GM06990 (cell line): ENCODE data around the gene PPM1G.

Experiments
- DNase-seq: peaks from one replicate; pipeline ENCODE4 v3.0.0-alpha.2; 2011; ENCODE audit not compliant: insufficient read length; ENCODE audit errors: extremely low read depth
- H3K27me3 ChIP-seq: replicated peaks from 2 replicates; pipeline ENCODE4 v1.6.0; 2011; ENCODE audit warnings: low read length; ENCODE audit not compliant: control insufficient read depth, insufficient read depth
- H3K36me3 ChIP-seq: 2 replicates; pipeline ENCODE4 v1.5.1; 2011; ENCODE audit warnings: low read length; ENCODE audit not compliant: control insufficient read depth, insufficient read depth
- H3K4me3 ChIP-seq: replicated peaks from 2 replicates; pipeline ENCODE4 v1.5.1; 2011; ENCODE audit warnings: low read depth, mild to moderate bottlenecking, control low read depth, low read length
- TF ChIP-seq, protein P1 (sequence below): IDR thresholded peaks from 2 replicates; pipeline ENCODE4 v1.5.1; 2011; ENCODE audit warnings: low read length, control low read depth, mild to moderate bottlenecking, inconsistent platforms; ENCODE audit not compliant: insufficient read depth, poor library complexity, severe bottlenecking

The PPM1G gene

DNA sequence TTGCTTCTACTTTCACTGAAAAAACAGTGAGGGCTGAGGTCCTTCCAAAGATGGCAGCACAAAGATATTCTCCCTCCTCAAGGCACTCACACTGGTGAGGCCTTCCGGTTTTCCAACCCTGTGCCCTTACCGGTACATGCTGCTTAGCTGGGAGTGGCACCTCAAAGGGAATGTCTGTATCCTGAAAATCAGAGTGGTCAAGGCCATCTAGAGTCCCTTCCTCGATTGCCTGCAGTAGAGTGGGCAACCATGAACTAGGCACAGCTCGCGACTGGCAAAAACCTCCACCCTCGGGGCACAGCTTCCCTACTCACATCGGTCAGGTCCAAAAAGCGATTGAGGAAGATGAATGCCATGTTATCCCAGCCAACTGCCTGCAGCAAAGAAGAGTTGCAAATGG lies 36.2 kb upstream of the PPM1G start:
- no peaks in the 10 kb centered on the region for H3K27me3 ChIP-seq
- TF ChIP-seq, protein P1, sequence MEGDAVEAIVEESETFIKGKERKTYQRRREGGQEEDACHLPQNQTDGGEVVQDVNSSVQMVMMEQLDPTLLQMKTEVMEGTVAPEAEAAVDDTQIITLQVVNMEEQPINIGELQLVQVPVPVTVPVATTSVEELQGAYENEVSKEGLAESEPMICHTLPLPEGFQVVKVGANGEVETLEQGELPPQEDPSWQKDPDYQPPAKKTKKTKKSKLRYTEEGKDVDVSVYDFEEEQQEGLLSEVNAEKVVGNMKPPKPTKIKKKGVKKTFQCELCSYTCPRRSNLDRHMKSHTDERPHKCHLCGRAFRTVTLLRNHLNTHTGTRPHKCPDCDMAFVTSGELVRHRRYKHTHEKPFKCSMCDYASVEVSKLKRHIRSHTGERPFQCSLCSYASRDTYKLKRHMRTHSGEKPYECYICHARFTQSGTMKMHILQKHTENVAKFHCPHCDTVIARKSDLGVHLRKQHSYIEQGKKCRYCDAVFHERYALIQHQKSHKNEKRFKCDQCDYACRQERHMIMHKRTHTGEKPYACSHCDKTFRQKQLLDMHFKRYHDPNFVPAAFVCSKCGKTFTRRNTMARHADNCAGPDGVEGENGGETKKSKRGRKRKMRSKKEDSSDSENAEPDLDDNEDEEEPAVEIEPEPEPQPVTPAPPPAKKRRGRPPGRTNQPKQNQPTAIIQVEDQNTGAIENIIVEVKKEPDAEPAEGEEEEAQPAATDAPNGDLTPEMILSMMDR, result no peak
- no peak for DNase-seq
- H3K4me3 ChIP-seq, result no peak overlapping the region
- H3K36me3 ChIP-seq, result peaks cover 26% of the 10 kb centered on the region

DNA sequence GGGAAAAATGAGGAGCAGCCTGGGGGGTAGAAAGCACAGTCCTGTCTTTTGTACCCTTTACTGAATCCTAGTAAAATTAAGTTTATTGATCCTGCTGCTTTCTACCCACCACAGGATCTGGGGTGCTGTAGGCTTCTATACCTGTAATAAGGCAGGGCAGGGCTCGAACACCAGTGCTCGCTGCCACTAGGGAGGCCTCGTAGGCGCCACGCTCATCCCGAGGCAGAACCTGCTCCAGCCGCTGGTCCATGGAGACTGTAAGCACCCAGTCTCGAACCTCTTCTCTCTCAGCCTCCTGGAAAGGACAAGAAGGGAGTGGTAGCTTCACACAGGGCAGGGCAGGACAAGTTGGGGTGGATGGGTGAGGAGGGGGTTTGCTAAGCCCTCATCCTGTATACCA lies 35.8 kb upstream of the PPM1G start:
- Histone ChIP-seq H3K36me3 (peaks cover 30% of the 10 kb centered on the region), H3K4me3 (no peak overlapping the region)
- no peak for DNase-seq

DNA sequence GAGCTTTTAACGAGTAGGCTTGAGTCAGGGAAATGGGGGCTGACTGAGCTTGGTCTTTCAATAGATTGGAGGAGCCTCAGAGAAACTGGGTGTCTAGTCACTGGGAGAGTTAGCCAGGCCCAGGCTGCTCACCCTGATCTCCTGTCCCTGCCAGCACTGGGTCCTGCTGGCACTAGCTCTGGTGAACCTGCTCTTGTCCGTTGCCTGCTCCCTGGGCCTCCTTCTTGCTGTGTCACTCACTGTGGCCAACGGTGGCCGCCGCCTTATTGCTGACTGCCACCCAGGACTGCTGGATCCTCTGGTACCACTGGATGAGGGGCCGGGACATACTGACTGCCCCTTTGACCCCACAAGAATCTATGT lies 33.5 kb upstream of the PPM1G start:
- TF ChIP-seq, protein P1, result no peak
- no peak for DNase-seq
- peaks cover 34% of the 10 kb centered on the region for H3K36me3 ChIP-seq
- no peak overlapping the region for H3K4me3 ChIP-seq
- no peaks in the 10 kb centered on the region for H3K27me3 ChIP-seq

More for the DNA sequence above, 35.8 kb upstream of the PPM1G start:
- TF ChIP-seq, protein P1, result no peak
- no peaks in the 10 kb centered on the region for H3K27me3 ChIP-seq

DNA sequence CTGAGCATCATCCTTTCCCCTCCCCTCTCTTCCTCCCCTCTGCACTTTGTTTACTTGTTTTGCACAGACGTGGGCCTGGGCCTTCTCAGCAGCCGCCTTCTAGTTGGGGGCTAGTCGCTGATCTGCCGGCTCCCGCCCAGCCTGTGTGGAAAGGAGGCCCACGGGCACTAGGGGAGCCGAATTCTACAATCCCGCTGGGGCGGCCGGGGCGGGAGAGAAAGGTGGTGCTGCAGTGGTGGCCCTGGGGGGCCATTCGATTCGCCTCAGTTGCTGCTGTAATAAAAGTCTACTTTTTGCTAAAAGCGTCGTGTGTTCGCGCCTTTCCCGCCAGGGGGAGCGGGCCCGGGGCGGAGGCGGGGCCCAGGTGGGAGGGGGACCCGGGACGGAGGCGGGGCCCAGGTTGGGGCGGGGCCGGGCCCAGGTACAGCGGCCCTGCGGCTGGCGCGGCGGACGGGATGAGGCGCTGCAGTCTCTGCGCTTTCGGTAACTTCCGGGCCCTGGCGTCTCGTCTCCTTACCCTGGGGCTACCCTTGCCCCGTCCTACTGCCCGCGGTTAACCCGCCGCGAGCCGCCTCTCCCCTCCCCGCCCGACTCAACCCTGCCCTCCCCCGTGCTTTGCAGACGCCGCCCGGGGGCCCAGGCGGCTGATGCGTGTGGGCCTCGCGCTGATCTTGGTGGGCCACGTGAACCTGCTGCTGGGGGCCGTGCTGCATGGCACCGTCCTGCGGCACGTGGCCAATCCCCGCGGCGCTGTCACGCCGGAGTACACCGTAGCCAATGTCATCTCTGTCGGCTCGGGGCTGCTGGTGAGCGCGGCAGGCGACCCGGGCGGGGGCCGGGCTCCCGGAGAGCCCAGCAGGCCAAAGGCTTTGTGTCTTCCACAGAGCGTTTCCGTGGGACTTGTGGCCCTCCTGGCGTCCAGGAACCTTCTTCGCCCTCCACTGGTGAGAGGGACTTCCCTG lies 32.8 kb upstream of the PPM1G start, which contains the start of gene KRTCAP3:
Gene KRTCAP3 (plus strand): TSS at position 424 of the 962 bp plus-strand sequence. CDS start 32 bp downstream, at position 456.
- Histone ChIP-seq H3K27me3 (no peaks in the 10 kb centered on the region), H3K36me3 (peaks cover 35% of the 10 kb centered on the region), H3K4me3 (no peak within 1 kb of the TSS)
- TF ChIP-seq, protein P1, result no peak
- DNase-seq, result peak; percentile 41

DNA sequence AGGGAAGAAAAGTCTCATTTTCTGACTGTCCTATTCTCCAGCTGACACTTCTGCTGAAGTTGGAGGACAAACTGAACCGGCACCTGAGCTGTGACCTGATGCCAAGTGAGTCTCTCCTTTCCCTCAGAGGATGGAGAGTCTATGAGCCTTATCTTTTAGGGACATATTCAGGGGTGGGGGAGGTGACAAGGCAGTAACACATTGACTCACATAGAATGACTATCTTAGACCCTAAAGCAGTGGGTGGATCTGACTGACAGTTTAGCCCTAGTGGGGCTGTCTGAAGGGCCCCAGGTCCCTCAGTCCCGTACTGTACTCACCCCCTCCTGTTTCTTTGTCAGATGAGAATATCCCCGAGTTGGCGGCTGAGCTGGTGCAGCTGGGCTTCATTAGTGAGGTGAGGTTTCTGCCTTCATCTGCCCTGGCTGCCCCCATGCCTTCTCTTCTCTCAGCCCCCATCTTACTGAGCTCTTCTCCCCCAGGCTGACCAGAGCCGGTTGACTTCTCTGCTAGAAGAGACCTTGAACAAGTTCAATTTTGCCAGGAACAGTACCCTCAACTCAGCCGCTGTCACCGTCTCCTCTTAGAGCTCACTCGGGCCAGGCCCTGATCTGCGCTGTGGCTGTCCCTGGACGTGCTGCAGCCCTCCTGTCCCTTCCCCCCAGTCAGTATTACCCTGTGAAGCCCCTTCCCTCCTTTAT lies 32.0 kb upstream of the PPM1G start:
- peaks cover 40% of the 10 kb centered on the region for H3K36me3 ChIP-seq
- H3K4me3 ChIP-seq, result no peak overlapping the region
- no peaks in the 10 kb centered on the region for H3K27me3 ChIP-seq
- TF ChIP-seq, protein P1, result no peak
- no peak for DNase-seq
